ENCODE results near the gene GNAI2. TPM values are rescaled to one million over a fixed set of nuclear protein-coding genes. Genes with fewer than 3 reads are reported as not detected.
"Not testable (repeated sequence)": the region's sequence is repeated elsewhere in the genome, so short reads cannot be mapped to it uniquely, and the experiment has no call there.

Gene GNAI2
- total RNA-seq, 2 donors from 2014 or later, result 179 to 181 TPM

DNA sequence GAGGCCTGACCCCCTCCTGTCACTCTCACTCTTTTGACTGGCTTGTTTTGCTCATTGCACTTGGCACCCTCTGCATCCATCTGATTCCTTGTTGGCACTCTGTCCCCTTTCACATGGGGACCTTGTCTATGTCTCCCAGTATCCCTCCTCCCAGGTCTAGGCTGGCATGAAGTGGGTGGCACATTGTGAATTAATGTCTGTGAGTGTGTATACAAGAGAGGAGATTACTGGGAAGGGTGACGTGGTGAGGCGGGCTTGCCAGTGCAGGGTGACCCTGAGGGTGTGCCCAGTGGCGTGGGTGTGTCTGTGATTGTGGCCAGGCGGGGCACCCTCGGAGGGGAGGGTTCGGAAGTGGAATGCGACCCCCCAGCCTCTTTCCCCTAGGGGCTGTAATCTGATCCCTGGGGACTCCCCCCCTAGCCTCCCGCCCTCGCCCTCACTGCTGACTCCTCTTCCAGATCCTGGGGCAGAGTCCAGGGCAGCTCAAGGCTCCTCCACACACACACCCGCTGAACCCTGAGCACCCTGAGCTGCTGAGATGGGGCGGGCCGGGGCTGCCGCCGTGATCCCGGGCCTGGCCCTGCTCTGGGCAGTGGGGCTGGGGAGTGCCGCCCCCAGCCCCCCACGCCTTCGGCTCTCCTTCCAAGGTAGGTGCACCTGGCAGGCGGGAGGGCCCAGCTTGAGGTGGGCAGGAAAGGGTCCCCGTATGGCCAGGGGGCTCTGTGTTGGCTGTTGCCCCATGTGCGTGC is 32.9 kb downstream of the GNAI2 start, which contains the start of gene SEMA3B:
Gene SEMA3B, plus strand, starts transcription at position 445 of the 749 bp plus-strand sequence. Its CDS starts 94 bp downstream, at position 539.
- intact Hi-C loops (cut with DNase I), result no loop called here
- peak; percentile 15 to 21 for ATAC-seq

DNA sequence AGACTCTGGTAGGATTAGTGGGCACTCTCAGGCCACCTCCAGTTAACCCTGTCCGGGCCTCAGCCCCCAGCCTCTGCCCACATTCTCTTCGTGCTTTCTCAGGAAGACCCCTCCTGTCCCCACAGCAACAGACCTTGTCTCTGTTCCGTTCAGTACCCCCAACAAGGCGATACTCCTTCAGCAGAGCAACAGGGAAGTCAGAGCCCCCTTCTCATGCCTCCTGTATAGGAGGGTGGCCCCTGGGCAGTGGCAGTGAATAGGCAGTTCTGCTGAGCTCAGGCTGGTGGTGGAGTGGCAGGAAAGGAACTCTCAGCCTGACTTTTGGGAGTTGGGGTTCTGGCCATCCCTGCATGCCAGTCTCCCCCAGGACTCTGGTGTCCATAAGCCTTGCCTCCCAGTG is 33.5 kb downstream of the GNAI2 start:
- intact Hi-C loops (cut with DNase I), result no loop called here
- ATAC-seq, result no peak
- no peak for DNase-seq

More for the DNA sequence above, 32.9 kb downstream of the GNAI2 start, which contains the start of gene SEMA3B:
- DNase-seq, result peak; percentile 65

DNA sequence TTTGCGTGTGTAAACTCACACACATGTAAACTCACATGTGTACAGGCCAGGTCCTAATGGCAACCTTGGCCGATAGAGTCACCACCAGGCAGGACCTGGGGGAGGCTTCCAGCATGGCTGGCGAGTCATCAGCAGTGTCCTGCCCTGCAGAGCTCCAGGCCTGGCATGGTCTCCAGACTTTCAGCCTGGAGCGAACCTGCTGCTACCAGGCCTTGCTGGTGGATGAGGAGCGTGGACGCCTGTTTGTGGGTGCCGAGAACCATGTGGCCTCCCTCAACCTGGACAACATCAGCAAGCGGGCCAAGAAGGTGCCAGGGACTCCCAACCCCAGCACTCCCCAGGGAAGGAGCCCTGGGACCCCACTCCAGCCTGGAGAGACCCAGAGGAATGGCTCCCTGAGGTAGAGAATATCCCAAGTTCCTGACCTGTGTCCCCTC is 34.0 kb downstream of the GNAI2 start:
- no peak for ATAC-seq
- intact Hi-C loops (cut with DNase I), result loop anchor here (5.0 kb wide), 3 partner anchors 57 to 148 kb away; partner anchors contain the start of genes GNAT1 (in 1 of the 2) and TUSC2 (in 1 of the 2)
- no peak for DNase-seq

GRCh38 chr3:50270422-50271224 is 34.6 kb downstream of the GNAI2 start:
- intact Hi-C loops (cut with DNase I), result loop anchor here (5.0 kb wide), 3 partner anchors 57 to 148 kb away; partner anchors contain the start of genes GNAT1 (in 1 of the 2) and TUSC2 (in 1 of the 2)
- ATAC-seq, result no peak
- DNase-seq, result no peak

GRCh38 chr3:50271314-50271936 is 35.4 kb downstream of the GNAI2 start:
- intact Hi-C loops (cut with DNase I), result loop anchor here (5.0 kb wide), 3 partner anchors 56 to 149 kb away; partner anchors contain the start of genes GNAT1 (in 1 of the 2) and TUSC2 (in 1 of the 2)
- DNase-seq (no peak), ATAC-seq (no peak)

DNA sequence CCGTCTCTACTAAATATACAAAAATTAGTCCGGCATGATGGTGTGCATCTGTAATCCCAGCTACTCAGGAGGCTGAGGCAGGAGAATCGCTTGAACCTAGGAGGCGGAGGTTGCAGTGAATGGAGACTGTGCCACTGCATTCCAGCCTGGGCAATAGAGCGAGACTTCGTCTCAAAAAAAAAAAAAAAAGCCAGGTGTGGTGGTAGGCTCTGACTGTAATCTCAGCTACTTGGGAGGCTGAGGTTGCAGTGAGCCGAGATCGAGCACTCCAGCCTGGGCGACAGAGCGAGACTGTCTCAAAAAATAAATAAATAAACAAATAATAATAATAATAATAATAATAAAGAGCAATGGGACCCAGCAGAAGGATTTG is 36.5 kb downstream of the GNAI2 start:
- intact Hi-C loops (cut with DNase I), result loop anchor here (2.0 to 5.0 kb wide), 5 partner anchors 46 to 150 kb away; partner anchors contain the start of genes GNAT1 (in 1 of the 2) and TUSC2 (in 1 of the 2)
- ATAC-seq, DNase-seq: not testable (repeated sequence)

GRCh38 chr3:50272911-50273688 is 37.1 kb downstream of the GNAI2 start:
- ATAC-seq (peak; percentile 60 to 62), DNase-seq (peak; percentile 86)
- intact Hi-C loops (cut with DNase I), result loop anchor here (2.0 to 5.0 kb wide), 5 partner anchors 46 to 151 kb away; partner anchors contain the start of genes GNAT1 (in 1 of the 2) and TUSC2 (in 1 of the 2)

GRCh38 chr3:50273689-50274065 is 37.7 kb downstream of the GNAI2 start:
- ATAC-seq (no peak), DNase-seq (no peak)
- intact Hi-C loops (cut with DNase I), result loop anchor here (2.0 to 5.0 kb wide), 5 partner anchors 47 to 151 kb away; partner anchors contain the start of genes GNAT1 (in 1 of the 2) and TUSC2 (in 1 of the 2)

GRCh38 chr3:50274371-50275104 is 38.5 kb downstream of the GNAI2 start:
- intact Hi-C loops (cut with DNase I), result loop anchor here (2.0 to 5.0 kb wide), 4 partner anchors 48 to 152 kb away; partner anchors contain the start of genes GNAT1 (in 1 of the 2) and TUSC2 (in 1 of the 2)
- ATAC-seq (peak; percentile 4 to 8), DNase-seq (peak; percentile 69)

DNA sequence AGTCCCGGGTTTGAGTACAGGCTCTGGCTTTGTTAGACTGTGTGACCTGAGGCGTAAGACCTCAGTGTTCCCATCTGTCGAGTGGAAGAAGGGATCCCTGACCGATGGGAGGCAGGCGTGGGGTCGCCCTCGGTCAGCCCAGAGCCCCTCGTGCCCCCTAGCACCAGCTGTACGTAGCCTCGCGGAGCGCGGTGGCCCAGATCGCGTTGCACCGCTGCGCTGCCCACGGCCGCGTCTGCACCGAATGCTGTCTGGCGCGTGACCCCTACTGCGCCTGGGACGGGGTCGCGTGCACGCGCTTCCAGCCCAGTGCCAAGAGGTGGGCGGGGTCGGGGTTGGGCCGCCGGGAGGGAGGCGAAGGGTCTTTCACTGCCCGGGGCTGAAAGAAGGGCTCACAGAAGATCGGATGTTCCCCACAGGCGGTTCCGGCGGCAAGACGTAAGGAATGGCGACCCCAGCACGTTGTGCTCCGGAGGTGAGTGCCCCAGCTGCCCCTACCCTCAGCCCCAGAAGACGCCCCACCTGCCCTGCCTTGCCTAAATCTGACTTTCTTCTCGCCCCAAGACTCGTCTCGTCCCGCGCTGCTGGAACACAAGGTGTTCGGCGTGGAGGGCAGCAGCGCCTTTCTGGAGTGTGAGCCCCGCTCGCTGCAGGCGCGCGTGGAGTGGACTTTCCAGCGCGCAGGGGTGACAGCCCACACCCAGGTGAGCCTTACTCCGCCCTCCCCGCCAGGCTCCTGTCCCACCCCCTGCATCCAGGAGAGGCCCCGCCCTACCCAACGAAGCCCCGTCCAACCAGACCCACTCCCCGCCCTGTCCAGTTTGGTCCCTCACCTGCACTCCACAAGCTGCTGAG is 39.4 kb downstream of the GNAI2 start:
- DNase-seq (no peak), ATAC-seq (no peak)
- intact Hi-C loops (cut with DNase I), result loop anchor here in 1 of 2 donors (2.0 kb wide), 1 partner anchor 49 kb away; no protein-coding TSS in a partner anchor

DNA sequence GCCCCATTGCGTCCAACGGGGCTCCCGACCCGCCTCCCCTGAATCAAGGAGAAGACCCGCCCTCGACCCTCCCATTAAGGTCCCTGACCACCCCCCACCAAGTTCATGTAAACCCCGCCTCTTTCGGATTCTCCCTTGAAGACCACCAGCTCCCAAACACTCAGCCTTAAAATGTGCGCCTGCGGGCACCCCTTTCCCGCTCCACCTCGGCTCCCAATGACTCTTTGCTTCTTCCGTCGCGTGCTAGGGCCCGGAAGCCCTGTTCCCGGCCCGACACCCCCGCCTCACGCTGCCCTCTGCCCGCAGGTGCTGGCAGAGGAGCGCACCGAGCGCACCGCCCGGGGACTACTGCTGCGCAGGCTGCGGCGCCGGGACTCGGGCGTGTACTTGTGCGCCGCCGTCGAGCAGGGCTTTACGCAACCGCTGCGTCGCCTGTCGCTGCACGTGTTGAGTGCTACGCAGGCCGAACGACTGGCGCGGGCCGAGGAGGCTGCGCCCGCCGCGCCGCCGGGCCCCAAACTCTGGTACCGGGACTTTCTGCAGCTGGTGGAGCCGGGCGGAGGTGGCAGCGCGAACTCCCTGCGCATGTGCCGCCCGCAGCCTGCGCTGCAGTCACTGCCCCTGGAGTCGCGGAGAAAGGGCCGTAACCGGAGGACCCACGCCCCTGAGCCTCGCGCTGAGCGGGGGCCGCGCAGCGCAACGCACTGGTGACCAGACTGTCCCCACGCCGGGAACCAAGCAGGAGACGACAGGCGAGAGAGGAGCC is 40.2 kb downstream of the GNAI2 start:
- no peak for DNase-seq
- intact Hi-C loops (cut with DNase I), result loop anchor here in 1 of 2 donors (2.0 kb wide), 1 partner anchor 49 kb away; no protein-coding TSS in a partner anchor
- no peak for ATAC-seq

GRCh38 chr3:50276762-50277101 is 40.7 kb downstream of the GNAI2 start:
- intact Hi-C loops (cut with DNase I), result no loop called here
- no peak for ATAC-seq
- no peak for DNase-seq

DNA sequence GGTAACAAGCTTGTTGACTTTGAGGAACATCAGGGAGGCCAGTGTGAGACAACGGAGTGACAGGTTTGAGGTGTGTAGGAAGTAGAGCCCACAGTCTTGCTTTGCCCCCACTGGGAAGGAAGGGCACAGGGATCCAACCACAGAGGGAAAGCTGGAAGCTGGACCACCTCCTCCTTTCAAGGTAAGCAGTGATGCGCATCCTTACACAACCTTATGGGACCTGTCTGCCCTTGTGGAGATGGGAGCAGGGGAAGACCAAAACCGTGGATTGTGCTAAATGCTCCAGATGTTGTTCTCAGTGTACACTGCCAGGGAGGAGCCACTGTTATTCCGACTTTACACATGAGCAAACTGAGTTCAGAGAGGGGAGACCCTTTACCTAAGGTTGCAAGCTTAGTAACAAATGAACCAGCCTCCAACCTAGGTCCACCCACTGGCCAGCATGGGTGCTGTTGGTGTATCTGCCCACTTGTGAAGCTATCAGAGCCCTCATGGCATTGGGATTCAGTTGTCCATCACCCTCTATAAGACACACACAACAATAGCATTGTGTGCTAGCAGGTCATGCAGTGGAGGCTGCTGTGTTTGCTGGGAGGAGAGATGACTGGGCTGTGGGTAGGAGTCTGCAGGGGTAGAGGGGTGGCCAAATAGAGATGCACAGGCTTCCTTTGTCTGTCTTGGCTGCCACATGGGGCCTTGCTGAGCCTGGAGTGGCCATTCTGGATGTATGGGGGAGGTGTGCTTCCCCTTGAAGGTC is 42.3 kb downstream of the GNAI2 start:
- DNase-seq (no peak), ATAC-seq (peak; percentile 1 to 4)
- intact Hi-C loops (cut with DNase I), result no loop called here

GRCh38 chr3:50278880-50279224 is 42.8 kb downstream of the GNAI2 start, which contains the start of gene LSMEM2:
Gene LSMEM2, plus strand, starts transcription at chr3:50279087. Its CDS starts 27 bp downstream, at chr3:50279114.
- peak; percentile 73 to 86 for ATAC-seq
- intact Hi-C loops (cut with DNase I), result no loop called here
- no peak for DNase-seq
